Endothelial cell (in vitro differentiated cells): Measurements from ENCODE around the gene THSD4. TPM values are rescaled to one million over a fixed set of nuclear protein-coding genes. Genes with fewer than 3 reads are reported as not detected.

Experiments used
- DNase-seq: peaks from one replicate; pipeline ENCODE4 v3.0.0; 2021; ENCODE audit warnings: low spot score
- H3K27ac Mint-ChIP-seq: one replicate; pipeline ENCODE4 v1.8.0; 2021; ENCODE audit warnings: mixed read lengths, inconsistent platforms; ENCODE audit not compliant: unreplicated experiment
- H3K27me3 Mint-ChIP-seq: one replicate; pipeline ENCODE4 v1.8.0; 2021; ENCODE audit warnings: mild to moderate bottlenecking, moderate library complexity, mixed read lengths, inconsistent platforms; ENCODE audit not compliant: unreplicated experiment
- H3K36me3 Mint-ChIP-seq: one replicate; pipeline ENCODE4 v1.8.0; 2021; ENCODE audit warnings: mild to moderate bottlenecking, low read depth, mixed read lengths, inconsistent platforms; ENCODE audit not compliant: unreplicated experiment
- H3K4me1 Mint-ChIP-seq: one replicate; pipeline ENCODE4 v1.8.0; 2021; ENCODE audit warnings: mild to moderate bottlenecking, mixed read lengths, inconsistent platforms; ENCODE audit not compliant: unreplicated experiment
- H3K4me3 Mint-ChIP-seq: one replicate; pipeline ENCODE4 v1.8.0; 2021; ENCODE audit warnings: mild to moderate bottlenecking, mixed read lengths, inconsistent platforms; ENCODE audit not compliant: unreplicated experiment
- H3K9me3 Mint-ChIP-seq: one replicate; pipeline ENCODE4 v1.8.0; 2021; ENCODE audit warnings: mixed read lengths, inconsistent platforms; ENCODE audit not compliant: unreplicated experiment
- total RNA-seq: library from RNA; stranded (reverse); fragmentation: NEBNext Ultra II Directional; extraction: Animal tissue kit (Norgen Biotek cat#: 25700); gene quantifications from one replicate; pipeline ENCODE4 v1.2.1, GENCODE V29; 2021; ENCODE audit not compliant: unreplicated experiment
- TF ChIP-seq, protein P1 (sequence below): fragments of 200-600 bp; sonication (generic); IDR thresholded peaks from one replicate; pipeline ENCODE4 v1.5.0; 2021; ENCODE audit warnings: antibody characterized with exemption; ENCODE audit not compliant: unreplicated experiment

Gene THSD4
- total RNA-seq, 1 donor from 2014 or later: 0.92 TPM

DNA sequence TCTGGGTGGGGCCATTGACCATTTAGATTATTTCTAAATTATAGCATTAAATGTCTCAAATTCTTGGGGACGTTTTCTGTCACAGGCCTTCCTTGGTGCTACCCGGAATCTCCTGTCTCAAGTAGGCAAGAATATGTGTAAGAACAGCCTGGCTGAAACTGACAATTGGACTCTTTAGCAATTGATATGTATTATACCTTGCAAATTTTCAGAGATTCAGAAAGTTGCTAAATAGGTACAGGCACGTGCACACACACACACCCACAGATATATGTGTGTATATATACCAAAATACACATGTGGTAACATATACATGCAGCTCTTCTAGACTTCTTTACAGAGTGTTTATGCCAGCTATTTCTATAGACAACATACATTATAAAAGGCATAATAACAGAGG is 481.9 kb downstream of the THSD4 start:
- peaks cover 3% of the 10 kb centered on the region for H3K4me1 Mint-ChIP-seq
- H3K27ac Mint-ChIP-seq: no peak overlapping the region
- H3K9me3 Mint-ChIP-seq: no peaks in the 10 kb centered on the region
- H3K4me3 Mint-ChIP-seq: no peak overlapping the region
- H3K36me3 Mint-ChIP-seq: peaks cover 10% of the 10 kb centered on the region
- H3K27me3 Mint-ChIP-seq: peaks cover 1% of the 10 kb centered on the region
- TF ChIP-seq, protein P1, sequence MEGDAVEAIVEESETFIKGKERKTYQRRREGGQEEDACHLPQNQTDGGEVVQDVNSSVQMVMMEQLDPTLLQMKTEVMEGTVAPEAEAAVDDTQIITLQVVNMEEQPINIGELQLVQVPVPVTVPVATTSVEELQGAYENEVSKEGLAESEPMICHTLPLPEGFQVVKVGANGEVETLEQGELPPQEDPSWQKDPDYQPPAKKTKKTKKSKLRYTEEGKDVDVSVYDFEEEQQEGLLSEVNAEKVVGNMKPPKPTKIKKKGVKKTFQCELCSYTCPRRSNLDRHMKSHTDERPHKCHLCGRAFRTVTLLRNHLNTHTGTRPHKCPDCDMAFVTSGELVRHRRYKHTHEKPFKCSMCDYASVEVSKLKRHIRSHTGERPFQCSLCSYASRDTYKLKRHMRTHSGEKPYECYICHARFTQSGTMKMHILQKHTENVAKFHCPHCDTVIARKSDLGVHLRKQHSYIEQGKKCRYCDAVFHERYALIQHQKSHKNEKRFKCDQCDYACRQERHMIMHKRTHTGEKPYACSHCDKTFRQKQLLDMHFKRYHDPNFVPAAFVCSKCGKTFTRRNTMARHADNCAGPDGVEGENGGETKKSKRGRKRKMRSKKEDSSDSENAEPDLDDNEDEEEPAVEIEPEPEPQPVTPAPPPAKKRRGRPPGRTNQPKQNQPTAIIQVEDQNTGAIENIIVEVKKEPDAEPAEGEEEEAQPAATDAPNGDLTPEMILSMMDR: no peak
- no peak for DNase-seq

DNA sequence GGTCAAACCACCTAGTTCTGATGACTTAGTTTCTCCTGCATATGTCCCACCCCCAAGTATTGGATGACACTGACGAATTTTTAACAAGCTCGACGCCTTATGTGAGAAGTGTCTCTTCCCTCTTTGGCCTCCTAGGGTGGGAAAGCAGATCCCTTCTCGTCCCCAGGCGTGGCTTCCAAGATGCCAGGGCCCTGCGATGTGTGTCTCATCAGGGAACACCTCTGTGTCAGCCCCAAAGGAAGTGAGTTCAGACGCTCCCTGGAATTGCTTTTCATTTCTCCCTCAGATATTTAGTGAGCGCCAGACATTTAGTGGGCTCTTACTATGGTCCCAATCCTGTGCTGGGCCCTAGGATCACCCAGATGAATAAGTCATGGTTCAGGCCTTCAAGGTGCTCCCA is 482.4 kb downstream of the THSD4 start:
- Mint-ChIP-seq H3K9me3 (no peaks in the 10 kb centered on the region), H3K36me3 (peaks cover 10% of the 10 kb centered on the region), H3K27me3 (peaks cover 1% of the 10 kb centered on the region), H3K27ac (no peak overlapping the region), H3K4me1 (peaks cover 2% of the 10 kb centered on the region), H3K4me3 (no peak overlapping the region)
- TF ChIP-seq, protein P1: no peak
- DNase-seq: no peak

DNA sequence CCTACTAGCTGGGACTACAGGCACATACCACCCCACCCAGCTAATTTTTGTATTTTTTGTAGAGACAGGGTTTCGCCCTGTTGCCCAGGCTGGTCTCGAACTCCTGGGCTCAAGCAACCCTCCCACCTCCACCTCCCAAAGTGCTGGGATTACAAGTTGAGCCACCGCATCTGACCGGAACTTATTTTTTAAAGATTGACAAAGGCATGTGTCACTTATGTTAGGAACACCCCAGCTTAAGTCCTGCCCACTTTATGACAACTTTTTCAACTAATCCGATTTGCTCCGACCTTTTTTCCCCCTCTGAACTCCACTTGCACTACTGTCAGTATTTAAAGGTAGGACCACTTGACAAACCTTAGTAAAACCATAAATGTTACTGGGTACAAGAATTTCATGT is 483.5 kb downstream of the THSD4 start:
- TF ChIP-seq, protein P1: no peak
- Mint-ChIP-seq H3K27ac (no peak overlapping the region), H3K36me3 (peaks cover 10% of the 10 kb centered on the region), H3K4me1 (no peaks in the 10 kb centered on the region), H3K27me3 (peaks cover 1% of the 10 kb centered on the region), H3K4me3 (no peak overlapping the region), H3K9me3 (no peaks in the 10 kb centered on the region)
- no peak for DNase-seq

DNA sequence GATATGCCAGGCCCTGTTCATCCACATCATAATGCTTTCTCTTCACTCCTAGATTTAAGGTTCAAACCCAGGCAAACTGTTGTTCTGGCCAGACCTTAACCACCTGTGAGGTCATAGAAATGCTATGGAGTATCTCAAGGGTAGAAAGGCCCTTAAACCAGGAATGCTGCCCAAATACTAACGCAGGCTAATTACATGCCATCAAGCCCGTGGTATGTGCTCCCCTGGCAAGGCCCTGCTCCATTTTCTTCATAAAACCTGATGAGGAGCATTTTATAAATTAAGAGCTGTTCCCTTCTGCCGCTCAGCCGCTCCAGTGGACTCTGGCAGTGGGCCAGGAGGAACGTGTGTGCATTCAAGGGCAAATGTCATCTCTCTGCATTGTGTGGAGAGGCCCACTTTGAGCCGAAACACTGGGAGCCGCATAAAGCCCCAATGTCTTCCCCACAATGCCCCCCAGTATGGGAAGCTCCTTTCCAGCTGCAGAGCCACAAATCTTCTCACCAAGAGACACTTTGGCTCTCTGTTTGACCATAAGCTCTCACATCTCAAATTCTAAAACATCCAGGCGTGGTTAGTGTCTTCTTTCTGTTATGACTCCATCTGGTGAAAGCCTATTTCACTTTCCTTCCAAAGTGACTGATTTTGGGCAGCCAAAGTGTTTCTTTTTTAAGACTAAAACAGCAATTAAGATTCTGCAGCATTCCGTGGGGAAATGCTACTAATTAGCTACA is 484.3 kb downstream of the THSD4 start:
- H3K36me3 Mint-ChIP-seq: peaks cover 8% of the 10 kb centered on the region
- H3K27me3 Mint-ChIP-seq: peaks cover 1% of the 10 kb centered on the region
- H3K4me1 Mint-ChIP-seq: no peaks in the 10 kb centered on the region
- H3K4me3 Mint-ChIP-seq: no peak overlapping the region
- H3K27ac Mint-ChIP-seq: no peak overlapping the region
- H3K9me3 Mint-ChIP-seq: no peaks in the 10 kb centered on the region
- TF ChIP-seq, protein P1: no peak
- no peak for DNase-seq

DNA sequence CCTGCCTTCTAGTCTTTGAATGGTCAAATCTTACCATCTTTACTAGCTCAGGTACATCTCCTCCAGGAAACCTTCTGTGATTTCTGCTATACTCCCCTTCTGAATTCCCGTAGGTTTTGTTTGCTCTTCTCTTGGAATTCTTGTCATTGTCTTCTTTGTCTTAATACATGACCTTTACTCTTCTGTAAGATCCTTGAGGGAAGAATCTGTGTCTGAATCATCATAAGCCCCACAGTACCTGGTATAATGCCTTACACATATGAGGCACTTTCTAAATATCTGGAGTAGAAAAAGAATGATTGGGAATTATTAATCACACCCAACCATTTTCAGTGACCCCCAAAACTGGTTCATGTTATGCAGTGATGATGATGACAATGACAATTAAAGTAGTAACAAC is 485.0 kb downstream of the THSD4 start:
- DNase-seq: no peak
- TF ChIP-seq, protein P1: no peak
- Mint-ChIP-seq H3K36me3 (peaks cover 3% of the 10 kb centered on the region), H3K9me3 (no peaks in the 10 kb centered on the region), H3K27ac (no peak overlapping the region), H3K27me3 (peaks cover 1% of the 10 kb centered on the region), H3K4me1 (no peaks in the 10 kb centered on the region), H3K4me3 (no peak overlapping the region)
